Measurements from ENCODE around the gene ARHGEF7. TPM values are rescaled to one million over a fixed set of nuclear protein-coding genes. Genes with fewer than 3 reads are reported as not detected.

ARHGEF7 gene
- total RNA-seq, 1 donor from 2014 or later, result 64.6 TPM

GRCh38 chr13:111171112-111171511 lies 56.0 kb downstream of the ARHGEF7 start:
- peaks cover 8% of the 10 kb centered on the region for H3K4me1 Mint-ChIP-seq

GRCh38 chr13:111171629-111172028 lies 56.5 kb downstream of the ARHGEF7 start:
- Histone ChIP-seq H3K79me2 (ENCODE audit: low read depth) (peaks cover 99% of the 10 kb centered on the region), H3K4me3 (no peak overlapping the region), H4K20me1 (ENCODE audit: low read depth) (peaks cover 78% of the 10 kb centered on the region), H3K9me3 (ENCODE audit: low read depth) (no peaks in the 10 kb centered on the region), H2AFZ (replicated peaks) (no peak overlapping the region), H3K27me3 (no peaks in the 10 kb centered on the region), H3K27ac (no peak overlapping the region), H3K4me1 (peaks cover 24% of the 10 kb centered on the region), H3K4me2 (peak overlapping the region; percentile 31), H3K9ac (no peak overlapping the region), H3F3A (ENCODE audit: low read depth) (no peaks in the 10 kb centered on the region), H3K36me3 (no peaks in the 10 kb centered on the region)
- H3K4me3 Mint-ChIP-seq, result no peak overlapping the region
- TF ChIP-seq EZH2phosphoT487 (IDR thresholded peaks at IDR 0.05) (no peak), EZH2 (IDR thresholded peaks at IDR 0.05) (no peak), CTCF (IDR thresholded peaks at IDR 0.05) (no peak)
- peak overlapping the region; percentile 32 for H3K27ac Mint-ChIP-seq
- no peak for DNase-seq (ENCODE audit: low spot score)
- peaks cover 8% of the 10 kb centered on the region for H3K4me1 Mint-ChIP-seq
- H3K9me3 Mint-ChIP-seq, result peaks cover 2% of the 10 kb centered on the region
- H3K27me3 Mint-ChIP-seq (ENCODE audit: insufficient read depth, low read depth), result no peaks in the 10 kb centered on the region
- H3K36me3 Mint-ChIP-seq, result peaks cover 36% of the 10 kb centered on the region

More at GRCh38 chr13:111171112-111171511, 56.0 kb downstream of the ARHGEF7 start:
- no peaks in the 10 kb centered on the region for H3K36me3 ChIP-seq
- no peaks in the 10 kb centered on the region for H3K9me3 ChIP-seq (ENCODE audit: low read depth)
- Mint-ChIP-seq H3K36me3 (peaks cover 40% of the 10 kb centered on the region), H3K9me3 (peaks cover 2% of the 10 kb centered on the region), H3K27me3 (ENCODE audit: insufficient read depth, low read depth) (no peaks in the 10 kb centered on the region), H3K27ac (peak overlapping the region; percentile 32), H3K4me3 (no peak overlapping the region)
- H3K27ac ChIP-seq, result no peak overlapping the region
- no peaks in the 10 kb centered on the region for H3F3A ChIP-seq (ENCODE audit: low read depth)
- no peak for TF ChIP-seq EZH2phosphoT487 (IDR thresholded peaks at IDR 0.05)
- TF ChIP-seq EZH2 (IDR thresholded peaks at IDR 0.05), result no peak
- no peak for TF ChIP-seq CTCF (IDR thresholded peaks at IDR 0.05)
- H3K4me1 ChIP-seq, result peaks cover 24% of the 10 kb centered on the region
- peak overlapping the region; percentile 31 for H3K4me2 ChIP-seq
- no peak overlapping the region for H3K9ac ChIP-seq
- no peak for DNase-seq (ENCODE audit: low spot score)
- no peak overlapping the region for H3K4me3 ChIP-seq
- no peak overlapping the region for H2AFZ ChIP-seq (replicated peaks)
- H3K27me3 ChIP-seq, result no peaks in the 10 kb centered on the region
- H3K79me2 ChIP-seq (ENCODE audit: low read depth), result peaks cover 99% of the 10 kb centered on the region
- H4K20me1 ChIP-seq (ENCODE audit: low read depth), result peaks cover 77% of the 10 kb centered on the region

GRCh38 chr13:111174377-111175114 lies 59.4 kb downstream of the ARHGEF7 start:
- Histone ChIP-seq H3K9ac (no peak overlapping the region), H4K20me1 (ENCODE audit: low read depth) (peaks cover 94% of the 10 kb centered on the region), H3K79me2 (ENCODE audit: low read depth) (peaks cover 99% of the 10 kb centered on the region), H3K36me3 (no peaks in the 10 kb centered on the region), H2AFZ (replicated peaks) (no peak overlapping the region), H3K27me3 (no peaks in the 10 kb centered on the region), H3K27ac (no peak overlapping the region), H3K4me1 (peaks cover 24% of the 10 kb centered on the region), H3F3A (ENCODE audit: low read depth) (no peaks in the 10 kb centered on the region), H3K9me3 (ENCODE audit: low read depth) (no peaks in the 10 kb centered on the region), H3K4me2 (no peak overlapping the region), H3K4me3 (no peak overlapping the region)
- TF ChIP-seq EZH2 (IDR thresholded peaks at IDR 0.05) (no peak), CTCF (IDR thresholded peaks at IDR 0.05) (no peak), EZH2phosphoT487 (IDR thresholded peaks at IDR 0.05) (no peak)
- no peak for DNase-seq (ENCODE audit: low spot score)
- Mint-ChIP-seq H3K9me3 (no peaks in the 10 kb centered on the region), H3K4me1 (peaks cover 20% of the 10 kb centered on the region), H3K27ac (no peak overlapping the region), H3K36me3 (peaks cover 19% of the 10 kb centered on the region), H3K27me3 (ENCODE audit: insufficient read depth, low read depth) (peaks cover 2% of the 10 kb centered on the region), H3K4me3 (no peak overlapping the region)

Measured in neural progenitor cell (in vitro differentiated cells).